Ovary (tissue), 3 donors: ENCODE measurements around the gene HCFC1R1.
"Not testable (repeated sequence)": the region's sequence is repeated elsewhere in the genome, so short reads cannot be mapped to it uniquely, and the experiment has no call there.

Experiments used
- CTCF ChIP-seq, 3 donors: fragments of 450-650 bp in 2 of 3; fragments of 200-600 bp in 1 of 3; IDR thresholded peaks; one replicate each; pipeline versions ENCODE4 v1.5.1 to v1.8.0; 2016 to 2022; ENCODE audit warnings: antibody characterized with exemption in 3 of 3, mild to moderate bottlenecking in 1 of 3
- EP300 ChIP-seq: sonication (generic); formaldehyde crosslinking; IDR thresholded peaks from one replicate; pipeline ENCODE4 v1.6.1; 2017; ENCODE audit warnings: antibody characterized with exemption
- POLR2A ChIP-seq: fragments of 450-650 bp; IDR thresholded peaks from one replicate; pipeline ENCODE4 v1.6.1; 2017; ENCODE audit warnings: antibody characterized with exemption, mild to moderate bottlenecking, moderate library complexity
- donor health status: DM: no; HTN: no; CAD: no.

- TF ChIP-seq POLR2A; CTCF (IDR thresholded peaks at IDR 0.05); EP300: not testable (repeated sequence)
Measured at GRCh38 chr16:3053330-3053710, 29.6 kb upstream of the HCFC1R1 start.
